Activated CD4-positive, alpha-beta T cell treated with anti-CD3 and anti-CD28 coated beads, Interleukin-2, amount 50 U/mL, for 1 hour (primary cell): Measurements from ENCODE around the gene CFL1.
"Not testable (repeated sequence)": the region's sequence is repeated elsewhere in the genome, so short reads cannot be mapped to it uniquely, and the experiment has no call there.

Source experiments
- DNase-seq: peaks from one replicate; pipeline ENCODE4 v3.0.0-alpha.2; 2020

Gene CFL1

GRCh38 chr11:65856689-65857499 lies 1.1 kb downstream of the CFL1 start:
- DNase-seq = peak; percentile 79

DNA sequence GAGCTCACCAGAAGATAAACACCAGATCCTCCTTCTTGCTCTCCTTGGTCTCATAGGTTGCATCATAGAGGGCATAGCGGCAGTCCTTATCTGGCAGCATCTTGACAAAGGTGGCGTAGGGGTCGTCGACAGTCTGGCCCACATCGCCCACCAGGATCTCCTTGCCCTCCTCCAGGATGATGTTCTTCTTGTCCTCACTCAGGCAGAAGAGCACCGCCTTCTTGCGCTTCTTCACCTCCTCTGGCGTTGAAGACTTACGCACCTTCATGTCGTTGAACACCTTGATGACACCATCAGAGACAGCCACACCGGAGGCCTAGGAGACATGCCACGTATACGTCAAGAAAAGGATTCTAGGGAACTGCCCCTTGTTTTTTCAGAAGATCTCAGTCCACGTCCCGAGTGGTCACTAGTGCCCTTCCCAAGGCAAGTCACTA lies 2.0 kb downstream of the CFL1 start:
- DNase-seq = no peak

GRCh38 chr11:65854852-65855837 lies 2.8 kb downstream of the CFL1 start:
- no peak for DNase-seq

- DNase-seq = no peak
Measured at GRCh38 chr11:65854161-65854592, 3.8 kb downstream of the CFL1 start.

DNA sequence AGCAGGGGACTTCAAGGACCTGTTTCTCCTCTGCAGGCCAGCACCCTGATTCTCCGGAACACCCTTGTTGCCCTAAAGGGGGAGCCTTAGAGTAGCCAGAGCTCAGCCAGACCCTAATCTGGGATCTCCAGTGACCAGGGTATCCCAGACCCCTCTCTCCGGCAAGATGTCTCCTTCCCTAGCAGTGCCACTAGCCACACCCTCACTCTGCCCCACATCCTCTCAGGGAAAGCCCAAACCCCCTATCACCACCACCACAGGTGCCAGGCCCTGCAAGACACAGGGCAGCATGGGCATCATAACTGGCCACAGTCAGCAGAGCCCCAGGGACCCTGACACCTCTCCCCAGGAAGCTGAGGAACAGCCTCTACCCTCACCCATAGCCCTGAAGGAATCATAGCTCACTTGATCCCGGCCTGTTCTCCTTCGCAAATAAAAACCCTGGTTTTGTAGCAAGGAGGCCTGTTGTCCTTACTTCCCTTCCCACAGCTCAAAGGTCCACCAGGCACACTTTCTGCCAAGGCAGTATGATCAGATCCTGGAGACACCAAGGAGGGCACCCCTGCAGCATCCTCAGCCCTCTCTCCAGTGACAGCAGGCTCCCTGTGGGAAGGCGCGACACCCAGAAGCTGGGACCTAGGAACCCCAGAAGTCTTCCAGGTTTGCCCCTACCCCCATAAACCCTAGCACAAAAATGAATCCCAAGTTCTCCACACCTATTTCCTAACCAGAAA lies 4.6 kb downstream of the CFL1 start:
- DNase-seq = no peak

DNA sequence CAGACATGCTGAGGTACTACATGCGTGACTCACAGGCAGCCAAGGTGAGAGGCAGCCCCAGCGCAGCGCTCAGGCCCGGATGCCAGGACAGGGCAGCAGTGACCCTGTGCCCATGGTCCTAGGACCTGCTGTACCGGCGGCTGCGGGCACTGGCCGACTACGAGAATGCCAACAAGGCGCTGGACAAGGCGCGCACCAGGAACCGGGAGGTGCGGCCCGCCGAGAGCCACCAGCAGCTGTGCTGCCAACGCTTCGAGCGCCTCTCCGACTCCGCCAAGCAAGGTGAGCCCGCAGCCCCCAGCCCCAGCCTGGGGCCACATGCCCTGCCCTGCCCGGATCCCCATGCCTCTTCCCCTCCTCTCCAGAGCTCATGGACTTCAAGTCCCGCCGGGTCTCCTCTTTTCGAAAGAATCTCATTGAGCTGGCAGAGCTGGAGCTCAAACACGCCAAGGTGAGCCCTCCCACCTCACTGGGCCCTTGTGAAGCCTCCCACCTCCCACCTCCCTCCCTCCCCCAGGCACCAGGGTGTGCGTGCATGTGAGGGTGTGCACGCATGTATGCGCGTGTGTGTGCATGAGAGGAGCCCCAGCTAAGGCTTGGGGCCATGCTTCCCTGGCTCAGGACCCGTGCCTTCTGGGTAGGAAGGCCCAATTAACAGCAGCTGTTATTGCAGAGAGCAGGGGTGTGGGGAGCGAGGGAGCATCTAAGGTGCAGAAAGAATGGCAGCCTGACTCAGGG lies 5.3 kb downstream of the CFL1 start:
- no peak for DNase-seq

- no peak for DNase-seq
Measured at GRCh38 chr11:65851811-65852507, 6.0 kb downstream of the CFL1 start.

GRCh38 chr11:65851083-65851579 lies 6.8 kb downstream of the CFL1 start:
- DNase-seq = no peak

DNA sequence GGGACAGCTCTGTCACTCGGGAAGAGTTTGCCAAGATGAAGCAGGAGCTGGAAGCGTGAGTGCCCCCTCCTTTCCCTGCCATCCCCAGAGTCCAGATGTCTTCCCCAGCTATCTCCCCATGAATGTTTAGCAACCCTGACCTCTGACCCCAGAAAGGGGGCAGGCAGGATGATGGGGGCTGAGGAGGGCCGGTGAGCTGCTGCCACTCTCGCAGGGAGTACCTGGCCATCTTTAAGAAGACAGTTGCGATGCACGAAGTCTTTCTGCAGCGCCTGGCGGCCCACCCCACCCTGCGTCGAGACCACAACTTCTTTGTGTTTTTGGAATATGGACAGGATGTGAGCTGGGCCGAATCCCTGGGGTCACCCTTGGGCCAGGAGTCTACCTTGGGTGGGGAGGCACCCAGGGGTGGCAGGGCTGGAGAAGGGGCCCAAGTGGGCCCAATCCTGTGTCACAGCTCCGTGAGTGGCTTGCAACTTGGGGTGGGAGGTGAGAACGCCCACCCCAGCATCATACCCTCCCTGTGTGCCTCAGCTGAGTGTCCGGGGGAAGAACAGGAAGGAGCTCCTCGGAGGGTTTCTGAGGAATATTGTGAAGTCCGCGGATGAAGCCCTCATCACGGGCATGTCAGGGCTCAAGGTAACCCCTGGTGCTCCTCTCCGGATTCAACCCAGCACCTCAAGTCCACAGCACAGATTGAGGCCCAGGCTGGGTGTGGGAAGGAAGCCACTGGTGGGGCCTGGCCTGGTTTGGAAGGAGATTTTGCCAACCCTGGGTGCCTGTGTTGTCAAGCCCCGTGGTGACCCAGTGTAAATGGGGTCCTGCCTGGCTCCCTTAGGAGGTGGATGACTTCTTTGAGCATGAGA lies 7.5 kb downstream of the CFL1 start:
- no peak for DNase-seq

DNA sequence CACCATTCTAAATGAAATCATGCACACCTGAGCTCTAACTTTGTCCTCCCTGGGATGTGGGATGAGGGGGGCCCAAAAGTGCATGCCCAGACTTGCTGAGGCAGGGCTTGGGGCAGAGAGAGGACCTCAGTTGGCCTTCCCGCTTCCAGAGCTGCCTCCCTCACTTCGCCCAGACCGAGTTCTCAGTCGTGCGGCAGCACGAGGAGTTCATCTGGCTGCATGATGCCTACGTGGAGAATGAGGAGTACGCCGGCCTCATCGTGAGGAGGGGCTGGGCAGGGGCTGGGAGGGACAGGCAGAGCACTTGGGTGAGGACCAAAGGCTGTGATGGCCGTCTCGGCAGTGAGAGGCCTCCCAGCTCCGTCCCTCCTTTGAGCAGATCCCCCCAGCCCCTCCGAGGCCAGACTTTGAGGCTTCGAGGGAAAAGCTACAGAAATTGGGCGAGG lies 8.2 kb downstream of the CFL1 start:
- no peak for DNase-seq

DNA sequence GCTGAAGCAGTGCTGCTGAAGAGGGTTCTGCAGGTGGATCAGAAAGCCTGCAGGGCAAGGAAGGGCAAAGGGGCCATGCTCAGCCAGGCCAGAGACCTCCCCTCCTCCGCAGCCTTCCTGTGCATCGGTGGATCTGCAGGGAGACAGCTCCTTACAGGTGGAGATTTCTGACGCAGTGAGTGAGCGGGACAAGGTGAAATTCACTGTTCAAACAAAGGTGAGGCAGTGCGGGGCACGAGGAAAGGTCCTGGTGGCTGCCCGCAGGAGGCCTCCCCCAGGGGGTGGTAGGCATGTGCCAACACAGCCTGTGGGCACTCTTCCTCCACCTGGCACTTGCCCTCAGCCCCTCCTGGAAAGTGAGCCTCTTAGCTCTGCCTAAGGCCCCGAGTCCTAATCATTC lies 8.6 kb downstream of the CFL1 start:
- no peak for DNase-seq

DNA sequence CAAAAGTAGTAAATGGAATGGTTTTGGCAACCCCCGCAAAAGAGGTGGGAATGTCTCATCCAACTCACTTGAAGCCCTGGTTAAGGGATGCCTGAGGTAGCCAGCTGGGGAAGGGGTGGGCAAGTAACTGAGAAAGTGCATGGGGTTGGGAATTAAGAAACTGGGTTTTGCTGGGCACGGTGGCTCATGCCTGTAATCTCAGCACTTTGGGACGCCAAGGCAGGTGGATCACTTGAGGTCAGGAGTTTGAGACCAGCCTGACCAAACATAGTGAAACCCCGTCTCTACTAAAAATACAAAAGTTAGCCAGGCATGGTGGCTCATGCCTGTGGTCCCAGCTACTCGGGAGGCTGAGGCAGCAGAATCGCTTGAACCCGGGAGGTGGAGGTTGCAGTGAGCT lies 9.3 kb downstream of the CFL1 start:
- DNase-seq = not testable (repeated sequence)

DNA sequence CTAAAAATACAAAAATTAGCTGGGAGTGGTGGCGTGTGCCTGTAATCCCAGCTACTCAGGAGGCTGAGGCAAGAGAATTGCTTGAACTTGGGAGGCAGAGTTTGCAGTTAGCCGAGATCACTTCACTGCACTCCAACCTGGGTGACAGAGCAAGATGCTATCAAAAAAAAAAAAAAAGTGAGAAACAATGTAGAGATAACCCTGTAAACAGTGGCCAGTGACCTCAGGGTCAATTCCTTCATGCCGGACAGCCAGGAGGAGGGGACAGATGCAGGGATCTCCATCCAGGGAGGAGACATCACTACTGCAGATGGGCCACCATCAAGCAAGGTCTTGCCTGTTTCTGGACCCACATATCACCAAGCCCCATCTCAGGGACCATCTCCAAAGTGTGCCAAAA lies 10.2 kb downstream of the CFL1 start:
- no peak for DNase-seq

DNA sequence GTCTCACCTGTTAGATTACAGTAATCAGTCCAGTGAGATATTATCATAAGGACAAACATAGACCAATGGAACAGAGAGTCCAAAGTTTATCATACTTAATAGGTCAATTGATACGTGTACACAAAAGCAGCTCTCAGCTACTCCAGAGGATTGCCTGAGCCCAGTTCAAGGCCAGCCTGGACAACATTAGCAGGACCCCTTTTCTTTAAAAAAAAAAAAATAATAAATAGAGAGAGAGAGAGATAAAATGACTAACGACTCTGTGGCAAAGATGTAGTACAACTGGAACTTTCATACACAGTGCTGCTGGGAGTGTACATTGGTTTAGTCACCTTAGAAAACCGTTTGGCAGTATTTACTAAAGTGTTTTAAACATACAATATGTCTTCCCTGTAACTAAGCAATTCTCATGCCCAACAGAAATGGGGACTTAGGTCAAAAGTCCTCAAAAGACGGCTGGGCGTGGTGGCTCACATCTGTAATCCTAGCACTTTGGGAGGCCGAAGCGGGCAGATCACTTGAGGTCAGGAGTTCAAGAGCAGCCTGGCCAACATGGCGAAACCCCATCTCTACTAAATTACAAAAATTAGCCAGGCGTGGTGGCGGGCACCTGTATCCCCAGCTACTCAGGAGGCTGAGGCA lies 13.6 kb downstream of the CFL1 start:
- DNase-seq = no peak

- no peak for DNase-seq
Measured at GRCh38 chr11:65843811-65844210, 14.2 kb downstream of the CFL1 start.

DNA sequence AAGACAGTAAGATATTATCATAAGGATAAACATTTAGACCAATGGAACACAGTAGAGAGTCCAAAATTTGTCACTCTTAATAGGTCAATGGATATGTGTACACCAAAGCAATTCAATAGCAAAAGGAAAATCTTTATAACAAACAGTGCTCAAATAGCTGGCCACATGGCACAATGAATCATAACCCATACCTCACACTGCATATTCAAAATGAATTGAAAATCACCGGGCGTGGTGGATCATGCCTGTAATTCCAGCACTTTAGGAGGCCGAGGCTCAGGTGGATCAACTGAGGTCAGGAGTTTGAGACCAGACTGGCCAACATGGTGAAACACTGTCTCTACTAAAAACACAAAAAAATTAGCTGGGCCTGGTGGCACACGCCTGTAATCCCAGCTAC lies 15.8 kb downstream of the CFL1 start:
- DNase-seq = no peak

GRCh38 chr11:65834202-65834601 lies 23.8 kb downstream of the CFL1 start:
- no peak for DNase-seq

GRCh38 chr11:65833297-65834030 lies 24.5 kb downstream of the CFL1 start, which contains the start of gene SNX32:
SNX32 (plus strand) TSS chr11:65833963; CDS start chr11:65834066, 103 bp downstream.
- peak; percentile 94 for DNase-seq

DNA sequence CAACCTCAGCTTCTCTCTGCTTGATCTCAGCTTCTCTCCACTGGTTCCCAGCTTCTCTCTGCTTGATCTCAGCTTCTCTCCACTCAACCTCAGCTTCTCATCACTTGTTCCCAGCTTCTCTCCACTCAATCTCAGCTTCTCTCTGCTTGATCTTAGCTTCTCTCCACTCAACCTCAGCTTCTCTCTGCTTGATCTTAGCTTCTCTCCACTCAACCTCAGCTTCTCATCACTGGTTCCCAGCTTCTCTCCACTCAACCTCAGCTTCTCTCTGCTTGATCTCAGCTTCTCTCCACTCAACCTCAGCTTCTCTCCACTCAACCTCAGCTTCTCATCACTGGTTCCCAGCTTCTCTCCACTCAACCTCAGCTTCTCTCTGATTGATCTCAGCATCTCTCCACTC lies 25.7 kb downstream of the CFL1 start:
- DNase-seq = not testable (repeated sequence)
